Measurements from ENCODE around the gene SRF. TPM values are rescaled to one million over a fixed set of nuclear protein-coding genes. Genes with fewer than 3 reads are reported as not detected.

SRF gene
- total RNA-seq, 2 donors from 2014 or later, result 44.2 to 46.1 TPM

Other genes starting within 250 kb of the SRF start
- 10 to 100 TPM; 37.3 to 46.1 TPM for gene CNPY3, start 241.8 kb upstream of the SRF start, total RNA-seq
- gene GNMT, start 210.5 kb upstream of the SRF start, total RNA-seq, result under 1 TPM; 0.69 to 0.70 TPM
- gene PEX6, start 192.1 kb upstream of the SRF start, total RNA-seq, result 10 to 100 TPM; 28.0 to 31.5 TPM
- gene PPP2R5D, start 186.7 kb upstream of the SRF start, total RNA-seq, result 10 to 100 TPM; 51.3 to 60.5 TPM
- 10 to 100 TPM; 42.1 to 53.7 TPM for gene MEA1, start 157.3 kb upstream of the SRF start, total RNA-seq
- 10 to 100 TPM; 62.5 to 68.9 TPM for gene KLHDC3, start 157.0 kb upstream of the SRF start, total RNA-seq
- 10 to 100 TPM; 43.4 to 54.2 TPM for gene RRP36, start 149.6 kb upstream of the SRF start, total RNA-seq
- 10 to 100 TPM; 16.8 to 19.7 TPM for gene CUL7, start 117.4 kb upstream of the SRF start, total RNA-seq
- gene MRPL2, start 111.8 kb upstream of the SRF start, total RNA-seq, result 10 to 100 TPM; 85.0 to 85.7 TPM
- gene KLC4, start 111.6 kb upstream of the SRF start, total RNA-seq, result 10 to 100 TPM; 36.9 to 37.4 TPM
- 1 to 10 TPM; 2.8 to 7.8 TPM for gene PTK7, start 95.0 kb upstream of the SRF start, total RNA-seq
- gene CUL9, start 10.9 kb downstream of the SRF start, total RNA-seq, result 10 to 100 TPM; 60.7 to 62.0 TPM
- gene DNPH1, start 58.2 kb downstream of the SRF start, total RNA-seq, result 10 to 100 TPM; 38.3 to 42.3 TPM
- gene TTBK1, start 72.2 kb downstream of the SRF start, total RNA-seq, result 1 to 10 TPM; 1.1 to 1.2 TPM
- not detected for gene SLC22A7, start 127.0 kb downstream of the SRF start, total RNA-seq
- under 1 TPM; 0.82 to 0.90 TPM for gene CRIP3, start 137.6 kb downstream of the SRF start, total RNA-seq
- 10 to 100 TPM; 14.4 to 14.5 TPM for gene ZNF318, start 198.4 kb downstream of the SRF start, total RNA-seq

Measured in activated T-cell treated with anti-CD3 and anti-CD28 coated beads, Interleukin-2, amount 50 U/mL, for 72 hours (primary cell).